HK-2 (cell line): Measurements from ENCODE around the gene PHACTR2.

ENCODE experiments used
- DNase-seq: peaks from one replicate; pipeline ENCODE4 v3.0.0-alpha.2; 2018; ENCODE audit not compliant: unreplicated experiment

PHACTR2 gene

DNA sequence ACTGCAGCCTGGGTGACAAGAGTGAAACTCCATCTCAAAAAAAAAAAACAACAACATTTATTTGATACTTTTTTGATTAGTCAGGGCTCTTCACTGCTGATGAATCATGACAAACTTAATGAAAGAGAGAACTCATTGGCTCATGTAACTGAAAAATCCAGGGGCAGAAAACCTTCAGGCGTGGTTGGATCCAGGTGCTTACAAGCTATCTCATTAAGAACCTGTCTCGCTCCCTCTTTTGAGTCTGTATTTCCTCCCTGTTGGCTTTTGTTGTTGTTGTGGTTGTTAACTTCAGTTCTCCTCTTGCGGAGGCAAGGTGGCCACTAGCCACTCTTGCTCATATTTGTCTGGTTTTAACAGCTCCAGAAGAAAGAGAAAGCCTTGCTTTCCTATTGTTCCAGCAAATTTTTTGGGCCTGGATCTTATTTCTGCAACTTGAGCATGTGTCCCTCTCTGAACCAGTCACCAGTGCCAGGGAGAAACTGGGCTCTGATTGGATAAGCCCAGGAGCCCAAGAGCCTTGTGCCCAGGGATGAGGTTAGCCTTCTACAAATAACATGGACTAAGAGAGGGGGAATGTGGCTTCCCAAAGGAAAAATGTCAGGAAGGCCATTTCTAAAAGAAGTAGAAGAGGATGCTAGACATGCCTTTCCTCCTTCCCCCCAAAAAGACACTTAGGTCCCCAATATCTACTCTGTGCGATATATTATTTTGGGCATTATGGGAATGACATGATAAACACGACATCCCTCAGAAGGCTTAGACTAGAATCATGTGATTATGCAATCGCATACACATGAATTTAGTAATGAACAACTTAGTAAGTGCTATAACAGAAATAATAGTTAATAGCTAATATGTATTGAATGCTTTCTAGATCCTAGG lies 64.5 kb downstream of the PHACTR2 start:
- no peak for DNase-seq

- no peak for DNase-seq
Observed at GRCh38 chr6:143742955-143743255, 65.1 kb downstream of the PHACTR2 start.

- DNase-seq, result no peak
Observed at GRCh38 chr6:143743301-143744166, 65.8 kb downstream of the PHACTR2 start.

DNA sequence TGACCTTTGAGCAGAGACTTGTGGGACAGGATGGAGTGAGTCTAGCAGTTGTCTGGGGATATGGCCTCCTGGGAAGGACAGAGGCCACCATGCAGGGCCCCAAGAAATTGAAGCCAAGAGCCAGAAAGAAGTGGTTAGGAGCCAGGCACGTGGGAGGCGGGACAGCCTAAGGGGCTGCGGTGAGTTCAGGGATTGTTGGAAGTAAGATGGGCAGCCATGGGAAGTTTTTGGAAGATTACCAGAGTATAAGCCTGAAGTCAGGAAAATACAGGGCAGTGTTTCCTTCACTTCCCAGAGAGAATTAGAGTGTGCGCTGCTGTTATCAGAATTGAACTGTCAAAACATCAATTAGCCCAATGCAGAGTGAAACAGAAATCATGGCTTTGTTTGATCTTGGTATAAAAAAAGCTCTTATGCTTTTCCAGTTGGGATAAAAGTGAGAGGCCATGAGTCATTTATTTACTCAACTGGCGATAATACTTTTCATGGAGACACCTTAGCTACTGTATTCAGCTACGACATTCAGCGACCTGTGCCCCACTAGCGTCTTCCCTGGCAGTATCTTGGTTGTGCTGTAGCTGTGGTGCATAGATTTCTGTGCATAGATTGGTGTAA lies 66.9 kb downstream of the PHACTR2 start:
- no peak for DNase-seq

GRCh38 chr6:143745166-143746133 lies 67.7 kb downstream of the PHACTR2 start:
- DNase-seq, result peak; percentile 21

DNA sequence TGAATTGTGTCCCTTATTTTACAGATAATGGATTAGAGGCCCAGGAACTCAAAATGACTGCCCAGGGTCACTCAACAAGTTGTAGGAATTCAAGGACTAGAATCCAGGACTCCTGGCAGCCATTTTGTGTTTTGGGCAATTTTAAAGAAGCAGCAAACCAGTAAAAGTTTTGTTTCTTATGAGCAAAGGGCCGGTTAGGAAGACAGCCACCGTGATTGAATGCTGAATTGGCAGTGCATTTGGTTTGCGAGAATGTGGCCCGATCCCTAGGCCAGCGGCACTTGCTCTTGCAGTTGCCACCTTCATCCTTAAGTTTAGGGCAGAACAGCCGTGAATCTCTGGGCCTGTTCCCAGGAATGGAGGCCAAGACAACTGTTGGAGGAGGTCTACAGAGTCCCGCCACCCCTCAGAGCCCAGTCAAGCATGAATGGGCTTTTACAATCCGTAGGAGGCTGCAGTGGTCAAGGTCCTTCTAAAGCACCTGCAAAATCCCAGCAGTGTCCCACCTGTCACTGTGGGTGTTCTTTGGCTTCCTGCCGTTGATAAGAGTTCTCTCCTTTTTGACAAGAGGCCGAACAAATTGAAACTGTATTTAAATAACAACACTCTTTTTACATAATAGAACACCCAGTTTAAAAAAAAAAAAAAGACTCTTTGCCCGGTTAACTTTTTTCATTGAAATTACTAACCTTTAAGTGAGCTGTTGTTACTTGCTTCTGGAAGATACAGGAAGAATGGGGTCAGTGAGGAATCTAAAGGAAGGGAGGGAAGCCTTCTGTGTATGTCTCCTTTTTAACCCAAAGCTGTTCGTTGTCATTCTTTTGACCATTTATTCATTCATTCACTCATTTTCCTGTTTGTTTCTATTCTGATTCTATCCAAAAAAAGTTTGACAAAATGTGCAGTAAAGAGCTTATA lies 68.7 kb downstream of the PHACTR2 start:
- DNase-seq, result no peak

GRCh38 chr6:143747347-143747842 lies 69.6 kb downstream of the PHACTR2 start:
- DNase-seq, result no peak

GRCh38 chr6:143749891-143750290 lies 72.1 kb downstream of the PHACTR2 start:
- no peak for DNase-seq

- DNase-seq, result no peak
Observed at GRCh38 chr6:143750877-143751276, 73.1 kb downstream of the PHACTR2 start.

GRCh38 chr6:143752459-143752858 lies 74.7 kb downstream of the PHACTR2 start:
- DNase-seq, result no peak

DNA sequence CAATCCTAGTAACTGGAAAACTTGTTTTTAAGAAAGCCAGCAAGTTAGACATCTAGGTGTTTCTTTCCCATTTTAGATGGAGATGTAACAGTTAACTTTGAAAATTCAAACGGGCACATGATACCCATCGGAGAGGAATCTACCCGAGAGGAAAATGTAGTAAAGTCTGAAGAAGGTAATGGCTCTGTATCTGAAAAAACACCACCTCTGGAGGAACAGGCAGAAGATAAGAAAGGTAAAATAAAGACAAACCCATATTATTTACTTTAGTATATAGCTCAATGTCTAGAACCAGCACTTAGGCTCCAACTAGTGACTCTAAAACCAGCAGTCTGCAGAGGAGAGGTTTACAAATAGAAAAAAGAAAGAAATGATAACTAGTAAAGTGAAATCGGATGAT lies 75.9 kb downstream of the PHACTR2 start:
- no peak for DNase-seq

GRCh38 chr6:143754204-143754603 lies 76.4 kb downstream of the PHACTR2 start:
- no peak for DNase-seq

- DNase-seq, result no peak
Observed at GRCh38 chr6:143755301-143755744, 77.6 kb downstream of the PHACTR2 start.

DNA sequence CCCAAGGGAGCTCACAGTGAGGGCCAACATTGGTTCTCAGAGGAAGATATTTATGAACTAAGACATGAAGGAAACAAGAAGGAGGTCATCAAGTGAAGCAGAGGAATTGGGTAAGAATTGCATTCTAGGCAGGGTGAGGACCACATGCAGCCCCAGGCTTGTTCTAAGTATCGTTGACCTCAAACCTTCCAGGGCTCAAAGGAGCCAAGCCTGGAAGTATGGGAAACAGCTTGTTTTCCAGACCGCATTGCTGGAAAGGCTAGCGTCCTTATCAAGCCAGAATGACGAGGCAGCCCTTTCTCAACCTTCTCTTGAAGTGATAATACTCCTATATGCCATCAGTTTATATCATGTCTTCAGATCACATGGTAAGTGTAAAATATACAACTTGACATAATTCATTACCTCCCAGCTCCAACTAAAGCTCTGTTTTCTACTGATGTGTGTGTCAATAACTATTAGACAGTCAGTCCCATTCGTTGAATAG lies 79.6 kb downstream of the PHACTR2 start:
- no peak for DNase-seq

DNA sequence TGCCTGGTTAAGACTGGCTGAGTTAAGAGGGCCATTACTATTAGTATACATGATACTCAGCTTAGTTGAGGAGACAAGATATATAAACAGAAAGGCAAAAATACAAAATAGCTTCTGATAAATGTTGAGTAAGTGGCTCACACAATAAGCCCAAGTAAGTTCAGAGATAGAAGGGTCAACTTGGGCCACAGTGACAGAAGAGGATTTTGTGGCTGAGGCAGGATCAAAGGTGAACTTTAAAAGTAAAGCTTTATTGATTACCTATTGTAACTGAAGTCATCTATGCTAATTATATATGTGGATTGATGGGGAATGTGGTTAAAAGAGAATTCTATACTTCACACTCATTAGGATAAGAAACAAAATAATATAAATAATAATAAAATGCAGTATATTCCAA lies 80.8 kb downstream of the PHACTR2 start:
- DNase-seq, result no peak

DNA sequence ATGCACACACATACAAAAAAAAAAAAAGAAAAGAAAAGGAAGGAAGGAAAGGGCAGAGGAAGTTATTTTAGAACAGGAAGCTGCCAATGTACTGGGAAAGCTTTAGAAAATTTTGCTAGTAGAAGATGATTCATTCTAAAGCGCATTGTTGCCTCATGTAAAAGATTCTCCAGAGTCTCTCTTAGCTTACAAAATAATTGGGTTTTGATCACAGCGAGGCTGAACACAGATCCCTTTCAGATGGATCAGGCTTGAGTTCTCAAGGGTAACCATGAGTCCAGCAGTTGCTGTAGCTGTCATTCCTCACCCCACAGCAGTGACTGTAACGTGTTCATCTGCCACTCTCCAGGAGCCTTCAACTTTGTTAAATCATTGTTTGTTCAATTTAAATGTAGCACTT lies 81.9 kb downstream of the PHACTR2 start:
- DNase-seq, result no peak

GRCh38 chr6:143761074-143761473 lies 83.3 kb downstream of the PHACTR2 start:
- DNase-seq, result no peak

DNA sequence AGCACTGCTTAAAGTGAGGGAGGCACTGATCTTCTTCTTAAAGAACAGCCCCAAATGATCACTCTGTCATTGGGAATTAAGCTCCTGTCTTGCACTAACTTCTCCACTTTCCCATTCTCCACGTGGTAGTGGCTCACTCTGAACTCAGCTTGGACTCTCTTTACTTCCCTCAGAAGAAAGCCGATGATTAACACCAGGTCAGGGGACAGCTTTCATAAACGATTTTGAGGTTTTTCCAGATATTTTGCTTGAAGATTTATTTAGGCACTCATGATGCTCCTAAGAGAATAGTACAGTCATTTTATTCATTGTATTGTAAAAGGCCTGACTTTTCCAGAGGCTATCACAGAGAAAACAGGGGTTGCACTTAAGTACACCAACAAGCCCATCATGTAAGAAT lies 84.4 kb downstream of the PHACTR2 start:
- no peak for DNase-seq

DNA sequence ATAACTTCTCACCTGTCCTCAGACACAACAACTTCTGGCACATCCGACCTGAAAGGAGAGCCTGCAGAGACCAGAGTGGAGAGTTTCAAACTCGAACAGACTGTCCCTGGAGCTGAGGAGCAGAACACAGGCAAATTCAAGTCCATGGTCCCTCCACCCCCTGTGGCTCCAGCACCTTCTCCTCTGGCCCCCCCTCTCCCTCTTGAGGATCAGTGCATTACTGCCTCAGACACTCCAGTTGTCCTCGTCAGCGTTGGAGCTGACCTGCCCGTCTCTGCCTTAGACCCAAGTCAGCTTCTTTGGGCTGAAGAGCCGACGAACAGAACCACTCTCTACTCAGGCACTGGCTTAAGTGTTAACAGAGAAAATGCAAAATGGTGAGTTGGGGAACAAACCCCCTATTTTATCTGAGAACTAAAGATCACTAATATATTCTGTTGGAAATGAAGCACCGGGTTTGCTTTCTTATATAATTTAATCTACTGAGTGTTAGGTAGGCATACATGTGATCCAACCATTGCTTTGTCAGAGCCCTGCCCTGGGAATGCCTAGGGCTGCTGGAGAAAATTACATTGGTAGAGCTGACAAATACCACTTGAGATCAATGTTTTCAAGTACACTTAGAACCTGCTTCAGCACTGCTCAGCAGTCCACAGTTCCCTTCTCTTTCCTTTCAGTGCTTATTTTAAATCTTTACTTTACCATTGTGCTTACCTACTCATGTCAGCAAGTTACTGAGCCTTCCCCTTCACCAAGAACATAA lies 87.8 kb downstream of the PHACTR2 start:
- no peak for DNase-seq
